Stimulated activated naive CD8-positive, alpha-beta T cell treated with anti-CD3 and anti-CD28 coated beads, Interleukin-15, Interleukin-2, amounts not matched to agents 100 ng/mL and 50 ng/mL, for 24 hours (primary cell): ENCODE results near the gene PPM1F.

Experiments
- H3K27ac Mint-ChIP-seq: one replicate; pipeline ENCODE4 v1.8.0; 2021; ENCODE audit warnings: mild to moderate bottlenecking, mixed read lengths
- H3K27me3 Mint-ChIP-seq: one replicate; pipeline ENCODE4 v1.8.0; 2021; ENCODE audit warnings: mixed read lengths
- H3K36me3 Mint-ChIP-seq: one replicate; pipeline ENCODE4 v1.8.0; 2021; ENCODE audit warnings: low read depth, mixed read lengths
- H3K4me1 Mint-ChIP-seq: one replicate; pipeline ENCODE4 v1.8.0; 2021; ENCODE audit warnings: low read depth, mixed read lengths
- H3K4me3 Mint-ChIP-seq: one replicate; pipeline ENCODE4 v1.8.0; 2021; ENCODE audit warnings: mild to moderate bottlenecking, mixed read lengths
- H3K9me3 Mint-ChIP-seq: one replicate; pipeline ENCODE4 v1.8.0; 2021; ENCODE audit warnings: mixed read lengths

PPM1F gene

GRCh38 chr22:21932347-21932746 is 20.3 kb downstream of the PPM1F start:
- Mint-ChIP-seq H3K27ac (no peak overlapping the region), H3K27me3 (no peaks in the 10 kb centered on the region), H3K4me1 (peaks cover 10% of the 10 kb centered on the region), H3K36me3 (peaks cover 20% of the 10 kb centered on the region), H3K4me3 (no peak overlapping the region), H3K9me3 (no peaks in the 10 kb centered on the region)

GRCh38 chr22:21931056-21931455 is 21.6 kb downstream of the PPM1F start:
- no peaks in the 10 kb centered on the region for H3K27me3 Mint-ChIP-seq
- no peaks in the 10 kb centered on the region for H3K4me1 Mint-ChIP-seq
- no peak overlapping the region for H3K4me3 Mint-ChIP-seq
- no peak overlapping the region for H3K27ac Mint-ChIP-seq
- peaks cover 14% of the 10 kb centered on the region for H3K36me3 Mint-ChIP-seq
- H3K9me3 Mint-ChIP-seq: no peaks in the 10 kb centered on the region

- peaks cover 9% of the 10 kb centered on the region for H3K36me3 Mint-ChIP-seq
- H3K9me3 Mint-ChIP-seq: no peaks in the 10 kb centered on the region
- H3K4me1 Mint-ChIP-seq: no peaks in the 10 kb centered on the region
- no peak overlapping the region for H3K27ac Mint-ChIP-seq
- no peaks in the 10 kb centered on the region for H3K27me3 Mint-ChIP-seq
- H3K4me3 Mint-ChIP-seq: no peak overlapping the region
Observed at GRCh38 chr22:21929253-21929652, 23.4 kb downstream of the PPM1F start.

GRCh38 chr22:21928048-21928447 is 24.6 kb downstream of the PPM1F start:
- peaks cover 9% of the 10 kb centered on the region for H3K36me3 Mint-ChIP-seq
- H3K27ac Mint-ChIP-seq: no peak overlapping the region
- H3K4me3 Mint-ChIP-seq: no peak overlapping the region
- H3K9me3 Mint-ChIP-seq: no peaks in the 10 kb centered on the region
- H3K27me3 Mint-ChIP-seq: no peaks in the 10 kb centered on the region
- no peaks in the 10 kb centered on the region for H3K4me1 Mint-ChIP-seq

- Mint-ChIP-seq H3K27ac (no peak overlapping the region), H3K36me3 (peaks cover 9% of the 10 kb centered on the region), H3K9me3 (no peaks in the 10 kb centered on the region), H3K4me1 (no peaks in the 10 kb centered on the region), H3K4me3 (no peak overlapping the region), H3K27me3 (no peaks in the 10 kb centered on the region)
Observed at GRCh38 chr22:21927174-21927823, 25.3 kb downstream of the PPM1F start.

GRCh38 chr22:21926728-21927127 is 25.9 kb downstream of the PPM1F start:
- no peak overlapping the region for H3K27ac Mint-ChIP-seq
- H3K4me1 Mint-ChIP-seq: no peaks in the 10 kb centered on the region
- H3K4me3 Mint-ChIP-seq: no peak overlapping the region
- H3K27me3 Mint-ChIP-seq: no peaks in the 10 kb centered on the region
- H3K36me3 Mint-ChIP-seq: peaks cover 9% of the 10 kb centered on the region
- H3K9me3 Mint-ChIP-seq: no peaks in the 10 kb centered on the region

- H3K27ac Mint-ChIP-seq: no peak overlapping the region
- H3K9me3 Mint-ChIP-seq: no peaks in the 10 kb centered on the region
- no peak overlapping the region for H3K4me3 Mint-ChIP-seq
- H3K36me3 Mint-ChIP-seq: no peaks in the 10 kb centered on the region
- no peaks in the 10 kb centered on the region for H3K4me1 Mint-ChIP-seq
- no peaks in the 10 kb centered on the region for H3K27me3 Mint-ChIP-seq
Observed at GRCh38 chr22:21923163-21923561, 29.5 kb downstream of the PPM1F start.

GRCh38 chr22:21922370-21923162 is 30.1 kb downstream of the PPM1F start:
- H3K4me3 Mint-ChIP-seq: no peak overlapping the region
- H3K36me3 Mint-ChIP-seq: no peaks in the 10 kb centered on the region
- H3K27me3 Mint-ChIP-seq: no peaks in the 10 kb centered on the region
- H3K27ac Mint-ChIP-seq: no peak overlapping the region
- no peaks in the 10 kb centered on the region for H3K9me3 Mint-ChIP-seq
- no peaks in the 10 kb centered on the region for H3K4me1 Mint-ChIP-seq

GRCh38 chr22:21921729-21922128 is 30.9 kb downstream of the PPM1F start:
- no peaks in the 10 kb centered on the region for H3K9me3 Mint-ChIP-seq
- no peak overlapping the region for H3K4me3 Mint-ChIP-seq
- no peak overlapping the region for H3K27ac Mint-ChIP-seq
- no peaks in the 10 kb centered on the region for H3K36me3 Mint-ChIP-seq
- H3K4me1 Mint-ChIP-seq: no peaks in the 10 kb centered on the region
- H3K27me3 Mint-ChIP-seq: no peaks in the 10 kb centered on the region

GRCh38 chr22:21921184-21921721 is 31.4 kb downstream of the PPM1F start:
- H3K4me3 Mint-ChIP-seq: no peak overlapping the region
- H3K27ac Mint-ChIP-seq: no peak overlapping the region
- no peaks in the 10 kb centered on the region for H3K9me3 Mint-ChIP-seq
- no peaks in the 10 kb centered on the region for H3K4me1 Mint-ChIP-seq
- no peaks in the 10 kb centered on the region for H3K27me3 Mint-ChIP-seq
- H3K36me3 Mint-ChIP-seq: no peaks in the 10 kb centered on the region

- Mint-ChIP-seq H3K4me1 (no peaks in the 10 kb centered on the region), H3K9me3 (no peaks in the 10 kb centered on the region), H3K27ac (no peak overlapping the region), H3K27me3 (no peaks in the 10 kb centered on the region), H3K4me3 (no peak overlapping the region), H3K36me3 (no peaks in the 10 kb centered on the region)
Observed at GRCh38 chr22:21920341-21921183, 32.1 kb downstream of the PPM1F start.

- Mint-ChIP-seq H3K27me3 (no peaks in the 10 kb centered on the region), H3K9me3 (no peaks in the 10 kb centered on the region), H3K4me1 (no peaks in the 10 kb centered on the region), H3K27ac (no peak overlapping the region), H3K36me3 (no peaks in the 10 kb centered on the region), H3K4me3 (no peak overlapping the region)
Observed at GRCh38 chr22:21919526-21920307, 32.9 kb downstream of the PPM1F start.

- Mint-ChIP-seq H3K27ac (no peak overlapping the region), H3K9me3 (no peaks in the 10 kb centered on the region), H3K27me3 (no peaks in the 10 kb centered on the region), H3K4me3 (no peak overlapping the region), H3K4me1 (no peaks in the 10 kb centered on the region), H3K36me3 (no peaks in the 10 kb centered on the region)
Observed at GRCh38 chr22:21918466-21919185, 34.0 kb downstream of the PPM1F start.

GRCh38 chr22:21917959-21918261 is 34.7 kb downstream of the PPM1F start:
- Mint-ChIP-seq H3K27ac (no peak overlapping the region), H3K9me3 (no peaks in the 10 kb centered on the region), H3K4me3 (no peak overlapping the region), H3K27me3 (no peaks in the 10 kb centered on the region), H3K36me3 (no peaks in the 10 kb centered on the region), H3K4me1 (no peaks in the 10 kb centered on the region)
